GM20431 (cell line): Measurements from ENCODE around the gene DAPK1.

Experiments used
- in situ Hi-C: fragments of 300-500 bp; cut with MseI, MboI; formaldehyde crosslinking; loops from one replicate; pipeline ENCODE4 v1.15.0; 2020; ENCODE audit warnings: low sequenced_read_pairs; ENCODE audit not compliant: unreplicated experiment

The DAPK1 gene

GRCh38 chr9:87656485-87656884 is 158.8 kb downstream of the DAPK1 start:
- in situ Hi-C loops = no loop called here

DNA sequence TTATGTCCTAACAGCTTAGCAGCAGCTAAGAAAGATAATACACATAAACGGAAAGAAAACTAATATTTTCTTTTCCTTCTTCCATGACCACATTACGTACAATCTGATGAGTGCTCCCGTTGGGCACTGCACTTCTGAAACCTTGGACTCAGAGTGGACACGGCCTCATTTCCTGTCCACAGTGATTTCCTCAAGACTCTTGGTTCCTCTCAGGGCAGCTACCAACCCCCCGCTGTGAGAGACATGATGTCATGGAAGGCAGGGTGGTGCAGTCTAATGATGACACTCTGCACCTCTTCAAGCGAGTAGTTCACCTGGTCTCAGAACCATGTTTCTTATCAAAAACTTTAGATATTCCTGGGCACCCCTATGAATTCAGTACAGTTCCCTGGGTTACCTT is 159.5 kb downstream of the DAPK1 start:
- in situ Hi-C loops = no loop called here

DNA sequence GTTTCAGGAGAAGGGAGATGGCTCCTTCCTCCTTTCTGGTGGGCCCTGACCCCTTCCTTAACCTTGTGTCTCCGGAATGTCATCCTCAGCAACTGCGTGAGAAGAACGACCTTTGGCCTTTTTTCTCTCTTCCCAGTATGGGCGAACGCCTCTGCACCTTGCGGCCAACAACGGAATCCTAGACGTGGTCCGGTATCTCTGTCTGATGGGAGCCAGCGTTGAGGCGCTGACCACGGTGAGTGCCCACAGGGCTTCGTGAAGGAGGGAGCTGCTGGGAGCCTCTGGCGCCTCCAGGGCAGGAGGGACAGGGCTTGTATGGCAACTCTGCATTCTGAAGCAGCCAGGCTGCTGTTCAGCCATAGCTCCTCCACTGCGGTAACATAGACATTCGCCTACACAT is 160.2 kb downstream of the DAPK1 start:
- in situ Hi-C loops = no loop called here

GRCh38 chr9:87658511-87658910 is 160.8 kb downstream of the DAPK1 start:
- in situ Hi-C loops = no loop called here

GRCh38 chr9:87659534-87660419 is 162.1 kb downstream of the DAPK1 start:
- in situ Hi-C loops = no loop called here

- in situ Hi-C loops = no loop called here
Measured at GRCh38 chr9:87661241-87661640, 163.6 kb downstream of the DAPK1 start.

DNA sequence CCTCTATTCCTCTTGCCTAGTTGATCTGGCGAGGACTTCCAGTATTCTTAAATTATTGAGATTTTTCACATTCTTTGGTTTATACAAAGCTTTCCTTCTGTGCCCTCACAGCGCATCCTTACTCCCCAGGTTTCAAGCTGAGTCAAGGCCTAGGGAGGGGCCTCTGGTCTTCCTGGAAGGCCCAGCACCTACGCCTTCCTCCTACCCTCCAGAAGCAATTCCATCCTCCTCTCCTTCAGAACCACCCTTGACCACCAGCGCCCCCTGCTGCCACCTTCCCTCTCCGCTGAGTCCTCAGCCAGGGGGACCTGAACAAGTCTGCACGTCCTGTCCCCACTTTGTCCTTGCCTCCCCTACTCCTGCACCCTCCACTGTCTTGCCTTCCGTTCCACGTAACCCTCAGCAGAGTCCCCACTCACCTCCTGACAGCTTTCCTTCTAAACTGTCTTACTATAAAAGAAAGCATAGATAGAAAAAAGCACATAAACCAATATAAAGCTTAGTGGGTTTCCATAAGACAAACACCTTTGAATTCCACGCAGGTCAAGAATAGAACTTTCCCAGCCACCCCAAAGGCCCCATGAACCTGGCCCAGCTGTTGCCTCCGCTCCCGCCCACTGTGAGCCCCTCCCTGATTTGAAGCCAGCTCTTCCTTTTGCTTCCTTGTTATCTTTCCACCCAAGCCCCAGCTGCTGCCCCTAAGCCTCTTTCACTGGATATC is 165.3 kb downstream of the DAPK1 start:
- in situ Hi-C loops = no loop called here

DNA sequence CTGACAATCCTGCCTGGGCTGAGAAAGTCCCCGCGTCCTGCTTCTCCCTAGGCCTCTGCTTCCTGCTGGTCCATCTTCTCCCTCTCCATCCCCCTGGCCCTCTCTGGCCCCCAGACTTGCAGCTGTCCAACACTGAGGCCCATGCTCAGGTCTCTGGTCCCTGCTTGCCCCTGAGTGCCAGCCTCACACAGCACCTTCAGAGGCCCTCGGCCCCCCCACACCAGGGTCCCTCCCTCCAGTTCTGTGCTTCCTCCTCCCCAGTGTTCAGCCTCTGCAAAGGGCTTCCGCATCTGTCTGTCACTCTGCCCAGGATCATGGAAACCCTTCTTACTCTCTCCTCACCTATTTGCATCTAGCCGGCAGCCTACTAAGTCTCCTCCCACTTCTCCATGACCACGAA is 165.9 kb downstream of the DAPK1 start:
- in situ Hi-C loops = no loop called here

DNA sequence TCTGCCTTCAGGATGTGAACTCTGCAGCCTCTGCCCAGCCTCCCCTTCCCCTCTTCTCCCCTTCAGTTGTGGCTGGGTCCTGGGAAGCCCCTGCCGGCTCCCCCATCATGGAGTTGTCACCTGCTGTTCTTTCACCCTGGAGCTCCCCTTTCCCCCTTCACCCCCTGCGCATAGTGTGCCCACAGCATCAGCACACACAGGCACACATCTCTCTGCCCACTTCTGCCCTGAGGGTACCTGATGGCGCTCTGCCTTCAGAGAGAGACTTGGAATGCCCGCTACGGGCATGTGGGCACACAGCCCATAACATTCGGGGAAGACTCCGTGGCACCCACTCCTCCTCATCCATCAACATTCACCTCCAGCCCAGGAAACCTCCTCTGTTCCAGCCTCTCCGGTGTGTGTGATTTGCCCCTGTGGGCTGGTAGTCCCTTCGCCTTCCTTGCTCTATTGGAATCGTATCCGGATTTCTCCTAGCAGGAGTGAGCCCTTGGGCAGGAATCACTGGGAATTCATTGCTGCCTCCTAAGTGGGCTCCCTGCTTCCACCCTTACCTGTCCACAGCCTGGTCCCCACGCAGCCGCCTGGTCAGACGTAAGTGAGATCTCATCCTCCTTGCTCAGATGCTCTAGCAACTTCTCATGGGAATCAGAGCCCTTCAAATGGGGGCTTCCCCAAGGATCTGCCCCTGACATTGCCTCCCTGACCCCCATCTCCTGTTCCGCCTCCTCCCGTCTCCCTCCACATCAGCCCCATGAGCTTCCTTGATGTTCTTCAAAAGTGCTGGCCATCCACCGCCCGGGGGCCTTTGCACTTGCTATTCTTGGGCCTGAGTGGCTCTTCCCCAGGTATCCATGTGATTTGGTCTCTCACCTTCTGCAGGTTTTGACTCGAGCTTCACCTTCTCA is 166.7 kb downstream of the DAPK1 start:
- in situ Hi-C loops = no loop called here

GRCh38 chr9:87665505-87665904 is 167.8 kb downstream of the DAPK1 start:
- in situ Hi-C loops = no loop called here

DNA sequence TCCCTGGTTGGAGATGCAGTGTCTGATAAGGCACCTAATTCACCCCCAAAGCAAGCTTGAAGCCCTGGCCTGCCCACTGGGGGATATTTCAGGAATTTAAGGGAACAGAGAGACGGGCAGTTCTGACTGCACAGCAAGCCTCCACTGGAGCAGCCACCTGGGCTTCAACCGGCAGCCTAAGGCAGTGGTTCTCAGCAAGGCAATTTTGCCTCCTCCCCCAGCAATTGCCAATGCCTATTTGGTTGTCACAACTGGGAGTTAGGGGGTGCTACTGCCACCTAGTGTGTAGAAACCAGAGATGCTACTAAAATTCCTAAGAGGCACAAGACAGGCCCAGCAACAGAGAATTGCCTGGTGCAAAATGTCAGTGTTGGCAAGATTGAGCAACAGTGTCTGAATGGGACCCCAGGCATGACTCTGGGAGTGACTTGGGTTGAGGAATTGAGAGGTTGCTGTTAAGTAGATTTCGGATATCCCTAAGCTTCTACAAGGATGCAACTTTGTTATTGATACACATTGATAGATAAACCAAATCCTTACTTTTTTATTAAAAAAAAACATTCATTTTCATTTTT is 169.6 kb downstream of the DAPK1 start:
- in situ Hi-C loops = no loop called here

- in situ Hi-C loops = no loop called here
Measured at GRCh38 chr9:87668222-87668621, 170.6 kb downstream of the DAPK1 start.

DNA sequence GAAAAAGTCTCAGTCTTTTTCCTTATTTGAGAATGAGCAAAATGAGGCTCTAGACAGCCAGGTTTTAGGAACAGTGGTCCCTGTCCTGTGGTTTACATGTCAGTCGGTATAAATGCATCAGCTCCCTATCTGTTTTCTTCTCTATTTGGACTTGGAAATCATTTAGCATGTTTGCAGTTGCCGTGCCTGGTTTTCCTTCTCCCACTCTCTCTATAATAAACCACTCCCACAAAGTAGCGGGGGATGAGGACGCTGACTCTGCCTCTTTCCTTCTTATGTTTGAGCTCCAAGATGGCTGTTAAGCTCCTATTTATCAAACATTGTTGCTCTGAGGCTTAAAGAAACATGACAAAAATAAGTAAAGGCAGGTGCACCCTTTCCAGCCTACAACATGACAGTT is 171.1 kb downstream of the DAPK1 start:
- in situ Hi-C loops = no loop called here

GRCh38 chr9:87670572-87671264 is 173.1 kb downstream of the DAPK1 start:
- in situ Hi-C loops = no loop called here

DNA sequence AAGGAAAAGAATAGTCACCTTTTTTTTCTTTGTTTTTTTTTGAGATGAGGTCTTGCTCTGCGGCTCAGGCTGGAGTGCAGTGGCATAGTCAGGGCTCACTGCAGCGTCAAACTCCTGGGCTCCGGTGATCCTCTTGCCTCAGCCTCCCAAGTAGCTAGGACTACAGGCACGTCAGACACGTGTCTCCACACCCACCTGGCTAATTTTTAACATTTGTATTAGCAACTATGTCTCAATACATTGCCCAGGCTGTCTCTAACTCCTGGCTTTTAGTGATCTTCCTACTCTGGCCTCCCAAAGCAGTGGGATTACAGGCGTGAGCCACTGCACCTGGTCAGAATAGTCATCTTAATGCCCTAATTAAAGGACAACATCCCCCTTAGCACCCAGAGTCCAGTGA is 173.8 kb downstream of the DAPK1 start:
- in situ Hi-C loops = no loop called here

- in situ Hi-C loops = no loop called here
Measured at GRCh38 chr9:87671925-87672324, 174.3 kb downstream of the DAPK1 start.

DNA sequence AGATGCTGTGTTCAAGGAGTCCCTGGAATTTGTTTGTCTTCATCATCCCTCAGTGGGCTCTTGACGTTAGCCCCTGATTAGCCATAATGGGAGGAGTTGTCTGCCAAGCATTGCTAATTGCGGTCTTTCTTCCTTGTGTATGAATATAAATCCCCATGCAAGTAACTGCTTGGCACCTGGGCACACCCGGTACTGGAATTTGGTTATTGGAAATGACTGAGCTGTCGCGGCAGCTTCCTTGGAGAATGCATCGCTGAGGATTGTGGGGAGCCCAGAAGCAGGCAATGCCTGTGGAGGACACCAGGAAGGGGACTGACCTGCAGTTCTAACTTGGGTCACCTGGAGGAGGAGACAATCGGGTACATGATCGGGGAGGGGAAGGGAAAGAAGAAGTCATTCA is 174.9 kb downstream of the DAPK1 start:
- in situ Hi-C loops = no loop called here

DNA sequence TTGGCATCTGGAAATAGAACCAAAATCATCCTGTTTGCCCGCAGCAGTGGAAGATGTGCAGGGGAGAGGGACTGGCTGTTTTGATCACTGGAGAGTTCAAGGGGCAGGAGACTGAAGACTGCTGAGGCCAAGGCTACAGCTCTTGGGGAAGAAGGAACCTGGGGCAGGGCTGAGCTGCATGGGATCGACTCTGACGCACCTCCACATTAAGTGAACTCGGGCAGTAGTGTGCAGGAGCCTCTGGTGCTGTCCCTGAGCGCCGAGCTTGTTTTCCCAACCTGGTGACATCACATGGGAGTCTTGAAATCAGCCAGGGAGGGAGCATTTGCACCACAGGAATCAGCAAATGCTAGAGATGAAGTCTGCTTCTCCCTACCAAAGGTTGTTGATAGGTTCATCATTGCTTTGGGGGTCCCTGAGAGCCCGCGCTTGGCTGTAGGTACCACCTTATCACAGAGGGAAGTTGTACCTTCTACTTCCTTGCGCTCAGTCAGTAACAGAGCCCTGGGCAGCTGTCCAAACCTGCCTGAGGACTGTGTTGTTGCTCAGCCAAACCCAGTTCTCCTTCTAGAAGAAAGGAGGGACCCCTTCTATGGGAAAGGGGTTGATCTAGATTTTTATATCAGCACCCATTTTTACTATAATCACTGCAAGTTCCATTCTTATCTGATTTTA is 175.9 kb downstream of the DAPK1 start:
- in situ Hi-C loops = no loop called here
